Choroid plexus epithelial cell (primary cell): ENCODE data around the gene TOLLIP.

Experiments
- DNase-seq: peaks from one replicate; pipeline ENCODE4 v3.0.0-alpha.2; 2010; ENCODE audit warnings: low read depth
- H3K4me3 ChIP-seq: 2 replicates; pipeline ENCODE4 v1.5.1; 2011; ENCODE audit warnings: low read depth, mild to moderate bottlenecking, control low read depth, low read length, moderate library complexity
- TF ChIP-seq, protein P1 (sequence below): conservative IDR thresholded peaks from 2 replicates; pipeline ENCODE4 v1.5.1; 2011; ENCODE audit warnings: low read depth, mild to moderate bottlenecking, control low read depth, inconsistent platforms, low read length, moderate library complexity

The TOLLIP gene

DNA sequence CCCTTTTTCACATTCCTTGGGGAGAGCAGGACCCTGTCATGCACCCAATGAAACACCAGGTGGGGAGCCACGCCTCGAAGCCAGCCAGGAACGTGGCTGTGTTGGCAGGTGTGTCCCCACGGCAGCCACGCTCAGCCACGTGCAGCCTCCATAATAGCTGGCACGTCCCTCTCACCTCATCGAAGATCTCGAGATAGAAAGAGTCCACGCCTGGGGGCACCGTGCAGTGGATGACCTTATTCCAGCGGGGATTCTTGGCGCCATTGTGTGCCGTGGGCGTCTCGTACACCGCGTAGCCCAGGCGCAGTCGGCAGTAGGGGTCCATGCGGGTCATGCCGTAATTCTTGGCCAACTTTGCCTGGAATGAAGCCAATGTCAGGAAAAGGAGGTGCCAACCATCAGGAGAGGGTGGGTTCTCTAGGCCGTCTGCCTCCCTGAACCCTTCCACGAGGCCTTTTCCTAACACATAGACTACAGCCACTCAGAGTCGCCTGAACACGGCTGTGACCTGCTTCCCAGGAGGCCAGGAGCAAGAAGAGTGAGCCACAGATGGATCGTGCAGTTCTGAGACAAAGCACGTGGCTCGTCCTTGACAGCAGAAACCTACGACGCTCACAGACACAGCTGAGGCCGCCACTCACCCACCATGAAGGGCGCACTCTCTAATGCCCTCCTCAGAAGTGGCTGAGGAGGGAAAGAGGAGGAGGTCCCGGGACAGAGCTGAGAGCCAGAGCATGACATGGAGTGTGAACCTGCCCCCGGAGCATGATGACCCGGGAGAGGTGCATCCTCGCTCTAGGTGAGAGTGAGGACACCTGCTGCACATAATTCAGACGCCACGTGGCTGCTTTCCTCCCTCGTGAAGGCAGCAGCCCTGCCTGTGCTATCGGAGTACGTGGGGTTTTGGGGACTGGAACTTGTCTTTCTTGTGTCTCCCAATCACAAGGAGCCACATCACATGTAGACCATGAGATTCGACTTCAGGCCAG lies 19.1 kb downstream of the TOLLIP start:
- TF ChIP-seq, protein P1, sequence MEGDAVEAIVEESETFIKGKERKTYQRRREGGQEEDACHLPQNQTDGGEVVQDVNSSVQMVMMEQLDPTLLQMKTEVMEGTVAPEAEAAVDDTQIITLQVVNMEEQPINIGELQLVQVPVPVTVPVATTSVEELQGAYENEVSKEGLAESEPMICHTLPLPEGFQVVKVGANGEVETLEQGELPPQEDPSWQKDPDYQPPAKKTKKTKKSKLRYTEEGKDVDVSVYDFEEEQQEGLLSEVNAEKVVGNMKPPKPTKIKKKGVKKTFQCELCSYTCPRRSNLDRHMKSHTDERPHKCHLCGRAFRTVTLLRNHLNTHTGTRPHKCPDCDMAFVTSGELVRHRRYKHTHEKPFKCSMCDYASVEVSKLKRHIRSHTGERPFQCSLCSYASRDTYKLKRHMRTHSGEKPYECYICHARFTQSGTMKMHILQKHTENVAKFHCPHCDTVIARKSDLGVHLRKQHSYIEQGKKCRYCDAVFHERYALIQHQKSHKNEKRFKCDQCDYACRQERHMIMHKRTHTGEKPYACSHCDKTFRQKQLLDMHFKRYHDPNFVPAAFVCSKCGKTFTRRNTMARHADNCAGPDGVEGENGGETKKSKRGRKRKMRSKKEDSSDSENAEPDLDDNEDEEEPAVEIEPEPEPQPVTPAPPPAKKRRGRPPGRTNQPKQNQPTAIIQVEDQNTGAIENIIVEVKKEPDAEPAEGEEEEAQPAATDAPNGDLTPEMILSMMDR: no peak

DNA sequence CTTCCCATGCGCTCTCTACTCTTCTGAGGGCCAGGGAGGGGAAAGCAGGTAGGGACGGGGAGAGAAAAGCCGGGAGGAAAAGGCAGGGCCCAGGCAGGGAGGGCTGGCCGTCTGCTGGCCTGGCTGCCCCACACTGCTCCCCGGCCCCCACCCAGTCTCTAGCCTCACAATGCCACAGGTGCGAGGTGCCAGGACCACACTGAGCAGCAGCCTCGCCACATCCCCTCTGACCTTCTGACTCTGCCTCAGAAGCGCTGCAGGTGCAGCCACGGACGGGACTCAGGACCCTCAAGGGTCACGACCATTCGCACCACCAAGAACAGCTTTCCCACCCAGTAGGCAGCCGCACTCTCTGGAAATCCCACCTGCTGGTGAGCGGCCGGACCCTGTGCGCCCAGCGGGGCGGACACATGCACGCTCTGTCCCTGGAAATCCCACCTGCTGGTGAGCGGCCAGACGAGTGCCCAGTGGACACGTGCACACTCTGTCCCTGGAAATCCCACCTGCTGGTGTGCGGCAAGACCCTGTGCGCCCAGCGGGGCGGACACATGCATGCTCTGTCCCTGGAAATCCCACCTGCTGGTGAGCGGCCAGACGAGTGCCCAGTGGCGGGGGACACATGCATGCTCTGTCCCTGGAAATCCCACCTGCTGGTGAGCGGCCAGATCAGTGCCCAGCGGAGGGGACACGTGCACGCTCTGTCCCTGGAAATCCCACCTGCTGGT lies 20.1 kb downstream of the TOLLIP start:
- TF ChIP-seq, protein P1: no peak
- DNase-seq: no peak
- H3K4me3 ChIP-seq: no peak overlapping the region

More for the DNA sequence above, 19.1 kb downstream of the TOLLIP start:
- DNase-seq: no peak
- H3K4me3 ChIP-seq: no peak overlapping the region

DNA sequence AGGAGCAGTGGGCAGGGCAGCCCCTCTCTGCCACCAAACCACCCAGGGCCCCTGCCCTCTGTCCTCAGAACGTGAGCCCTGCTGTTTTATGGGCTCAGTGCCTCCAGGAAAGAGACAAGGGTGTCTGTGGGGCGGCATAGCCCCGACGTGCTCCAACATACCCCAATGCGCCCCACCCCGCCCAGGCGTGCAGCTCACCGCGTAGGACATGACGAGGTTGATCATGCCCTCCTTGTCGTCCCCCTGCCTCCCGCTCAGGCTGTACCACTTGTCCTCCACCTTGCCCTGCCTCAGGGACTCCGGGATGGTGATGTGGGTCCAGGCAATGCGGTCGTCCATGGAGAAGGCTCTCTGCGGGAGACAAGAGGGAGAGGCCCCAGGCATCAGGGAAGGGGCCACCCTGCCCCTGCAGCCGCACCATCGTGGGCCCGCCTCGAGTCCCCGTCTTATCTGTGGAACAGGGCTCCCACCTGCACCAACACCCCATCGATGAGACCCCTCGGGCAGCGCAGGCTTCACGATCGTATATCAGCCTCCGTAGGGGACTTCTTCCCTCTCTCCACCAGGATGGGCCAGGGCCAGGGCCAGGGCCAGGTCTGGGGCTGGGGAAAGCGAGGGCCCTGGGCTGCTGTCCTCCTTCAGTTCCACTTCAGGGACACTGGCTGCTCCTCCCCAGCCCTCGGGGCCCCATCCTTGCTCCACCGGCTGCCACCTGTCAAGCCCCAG lies 20.8 kb downstream of the TOLLIP start:
- DNase-seq: no peak
- TF ChIP-seq, protein P1: no peak
- H3K4me3 ChIP-seq: no peak overlapping the region

DNA sequence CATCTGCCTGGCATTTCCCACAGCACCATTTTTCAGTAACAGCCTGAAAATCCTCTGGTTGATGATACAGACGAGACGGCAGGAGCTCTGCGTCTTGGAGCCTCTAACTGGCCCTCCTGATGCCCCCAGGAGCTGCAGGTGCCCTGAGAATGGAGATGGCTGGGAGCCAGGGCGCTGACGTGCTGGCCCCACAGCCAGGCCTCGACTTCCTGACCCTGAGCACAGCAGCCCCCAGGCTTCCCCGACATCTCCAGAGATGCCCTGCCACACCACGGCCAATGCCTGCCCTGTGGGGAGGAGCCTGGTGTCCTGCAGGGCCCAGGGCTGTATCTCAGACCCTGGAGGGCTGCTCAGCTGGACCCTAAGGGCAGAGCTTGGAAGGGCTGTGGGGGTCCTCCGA lies 21.5 kb downstream of the TOLLIP start:
- TF ChIP-seq, protein P1: no peak
- H3K4me3 ChIP-seq: no peak overlapping the region
- no peak for DNase-seq

DNA sequence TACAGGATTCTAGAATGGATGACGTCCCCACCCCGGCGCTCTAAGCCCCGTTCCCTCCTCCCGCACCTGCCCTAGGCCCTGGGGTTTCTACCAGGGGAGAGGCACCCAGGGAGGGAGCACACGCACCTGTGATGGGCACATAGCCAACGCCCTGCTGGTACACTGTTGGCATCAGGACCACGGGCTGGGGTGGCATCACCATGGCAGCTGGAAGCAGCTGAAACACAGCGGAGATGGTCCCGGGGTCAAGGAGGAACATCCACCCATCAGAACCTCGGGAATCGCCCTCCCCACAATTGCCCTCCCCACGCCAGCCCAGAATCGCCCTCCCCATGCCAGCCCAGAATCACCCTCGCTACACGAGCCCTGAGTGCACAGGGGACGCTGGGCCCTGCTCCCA lies 23.6 kb downstream of the TOLLIP start:
- no peak overlapping the region for H3K4me3 ChIP-seq
- TF ChIP-seq, protein P1: no peak
- DNase-seq: no peak

DNA sequence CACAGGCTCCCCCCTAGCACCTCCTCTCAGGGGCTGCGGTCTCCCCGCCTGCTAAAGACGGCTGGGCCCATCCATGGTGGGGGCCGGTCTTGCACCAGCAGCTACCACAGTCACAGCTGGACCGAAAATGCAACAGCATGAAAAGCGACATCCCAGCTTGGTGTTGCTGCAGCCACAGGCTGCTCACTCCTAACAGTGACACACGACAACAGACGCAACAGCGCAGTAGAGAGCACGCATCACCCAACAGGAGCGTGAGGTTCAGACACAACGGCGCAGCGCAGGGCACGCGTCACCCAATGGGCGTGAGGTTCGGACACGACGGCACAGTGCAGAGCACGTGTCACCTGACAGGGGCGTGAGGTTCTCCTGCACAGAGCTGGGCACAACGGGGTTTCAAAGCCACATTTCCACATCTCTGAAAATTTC lies 24.1 kb downstream of the TOLLIP start:
- no peak for DNase-seq
- no peak overlapping the region for H3K4me3 ChIP-seq
- TF ChIP-seq, protein P1: no peak
